Fibroblast of lung (primary cell): ENCODE data around the gene BATF3. TPM values are rescaled to one million over a fixed set of nuclear protein-coding genes. Genes with fewer than 3 reads are reported as not detected.

Source experiments
- DNase-seq, 2 donors: peaks; one replicate each; pipeline versions ENCODE4 v3.0.0 to v3.0.0-alpha.2; 2010; ENCODE audit warnings: low read depth in 2 of 2
- H2AFZ ChIP-seq: 2 replicates; pipeline ENCODE4 v1.5.1; 2012; ENCODE audit warnings: low read length, control low read depth, inconsistent platforms
- H3K27ac ChIP-seq: 2 replicates; pipeline ENCODE4 v1.5.1; 2011; ENCODE audit warnings: low read length, control low read depth; ENCODE audit not compliant: insufficient read depth
- H3K27me3 ChIP-seq: 2 replicates; pipeline ENCODE4 v1.5.1; 2011; ENCODE audit warnings: mild to moderate bottlenecking, low read length; ENCODE audit not compliant: control insufficient read depth, insufficient read depth
- H3K36me3 ChIP-seq: 2 replicates; pipeline ENCODE4 v1.5.1; 2011; ENCODE audit warnings: low read length; ENCODE audit not compliant: control insufficient read depth, insufficient read depth
- H3K4me1 ChIP-seq: 2 replicates; pipeline ENCODE4 v1.5.1; 2011; ENCODE audit warnings: low read length; ENCODE audit not compliant: control insufficient read depth, insufficient read depth; ENCODE audit errors: extremely low read depth
- H3K4me2 ChIP-seq: 2 replicates; pipeline ENCODE4 v1.5.1; 2011; ENCODE audit warnings: low read length, control low read depth; ENCODE audit not compliant: insufficient read depth; ENCODE audit errors: extremely low read depth
- H3K4me3 ChIP-seq, 4 experiments: fragments of 200-600 bp in 1 of 4; sonication (generic) in 1 of 4; replicated peaks in 1 of 4; 2 replicates each; pipeline ENCODE4 v1.5.1; 2011 to 2016; ENCODE audit warnings: low read length in 4 of 4, low read depth in 3 of 4, mild to moderate bottlenecking in 3 of 4, control low read depth in 2 of 4, inconsistent platforms in 1 of 4, mixed read lengths in 1 of 4; ENCODE audit not compliant: insufficient read depth in 1 of 4; ENCODE audit errors: control extremely low read depth in 1 of 4
- H3K79me2 ChIP-seq: 2 replicates; pipeline ENCODE4 v1.5.1; 2012; ENCODE audit warnings: mild to moderate bottlenecking, low read length, inconsistent platforms; ENCODE audit not compliant: control insufficient read depth, insufficient read depth
- H3K9ac ChIP-seq: 2 replicates; pipeline ENCODE4 v1.5.1; 2011; ENCODE audit warnings: mild to moderate bottlenecking, low read length, control low read depth; ENCODE audit not compliant: insufficient read depth
- H3K9me3 ChIP-seq: 2 replicates; pipeline ENCODE4 v1.5.1; 2012; ENCODE audit warnings: low read depth, low read length; ENCODE audit not compliant: control insufficient read depth, insufficient read depth
- H4K20me1 ChIP-seq: 2 replicates; pipeline ENCODE4 v1.5.1; 2011; ENCODE audit warnings: low read length; ENCODE audit not compliant: control insufficient read depth, insufficient read depth; ENCODE audit errors: extremely low read depth
- CTCF ChIP-seq, 2 donors: IDR thresholded peaks in 1 of 2; conservative IDR thresholded peaks in 1 of 2; 1 replicate in 1 of 2; 2 replicates in 1 of 2; pipeline ENCODE4 v1.5.1; 2011 to 2012; ENCODE audit warnings: low read length in 2 of 2, control low read depth in 1 of 2, inconsistent platforms in 1 of 2, low read depth in 1 of 2, mild to moderate bottlenecking in 1 of 2
- EZH2 ChIP-seq: IDR thresholded peaks from 2 replicates; pipeline ENCODE4 v1.5.1; 2012; ENCODE audit warnings: low read length, control low read depth, mild to moderate bottlenecking; ENCODE audit errors: missing control alignments
- polyA plus RNA-seq, 2 donors: library from polyadenylated mRNA; depleted of rRNA in 1 of 2; stranded (reverse) in 1 of 2; unstranded in 1 of 2; fragments of >200 nt; gene quantifications; 2 replicates each; pipeline ENCODE4 v1.2.1, GENCODE V29; 2011 to 2012; ENCODE audit warnings: missing spikeins in 1 of 2
- total RNA-seq: library from RNA; depleted of rRNA; stranded (reverse); fragments of >200 nt; gene quantifications from 2 replicates; pipeline ENCODE4 v1.2.1, GENCODE V29; 2014

Gene BATF3
- total and polyA plus RNA-seq, 2 donors (not counting 1 experiment from before 2014, with no cell fraction given) = 6.8 to 9.1 TPM

- H3K27ac ChIP-seq = no peak overlapping the region
- H3K4me3 ChIP-seq = no peak overlapping the region
- no peak overlapping the region for H3K4me2 ChIP-seq
- no peaks in the 10 kb centered on the region for H3K79me2 ChIP-seq
- TF ChIP-seq CTCF (conservative IDR thresholded peaks at IDR 0.05 in 1 of 2, IDR thresholded peaks at IDR 0.05 in 1 of 2; ENCODE audit: low read depth in 1 of 2, low read length in 2 of 2) (no peak), EZH2 (no peak)
- H3K36me3 ChIP-seq = no peaks in the 10 kb centered on the region
- no peaks in the 10 kb centered on the region for H3K27me3 ChIP-seq
- no peak overlapping the region for H2AFZ ChIP-seq
- DNase-seq = no peak
- H4K20me1 ChIP-seq = no peaks in the 10 kb centered on the region
- H3K9me3 ChIP-seq = no peaks in the 10 kb centered on the region
- no peaks in the 10 kb centered on the region for H3K4me1 ChIP-seq
- H3K9ac ChIP-seq = no peak overlapping the region
Observed at GRCh38 chr1:212677573-212677972, 22.1 kb downstream of the BATF3 start.

- no peak for DNase-seq
- no peaks in the 10 kb centered on the region for H3K27me3 ChIP-seq
- no peaks in the 10 kb centered on the region for H3K36me3 ChIP-seq
- no peaks in the 10 kb centered on the region for H3K4me1 ChIP-seq
- H3K9ac ChIP-seq = no peak overlapping the region
- H3K4me3 ChIP-seq = no peak overlapping the region
- H3K79me2 ChIP-seq = no peaks in the 10 kb centered on the region
- TF ChIP-seq EZH2 (no peak), CTCF (conservative IDR thresholded peaks at IDR 0.05 in 1 of 2, IDR thresholded peaks at IDR 0.05 in 1 of 2; ENCODE audit: low read depth in 1 of 2, low read length in 2 of 2) (no peak)
- H2AFZ ChIP-seq = no peak overlapping the region
- H3K9me3 ChIP-seq = no peaks in the 10 kb centered on the region
- no peak overlapping the region for H3K27ac ChIP-seq
- H4K20me1 ChIP-seq = no peaks in the 10 kb centered on the region
- no peak overlapping the region for H3K4me2 ChIP-seq
Observed at GRCh38 chr1:212677136-212677535, 22.5 kb downstream of the BATF3 start.

GRCh38 chr1:212675675-212676074, 24.0 kb downstream of the BATF3 start:
- Histone ChIP-seq H3K9ac (no peak overlapping the region), H3K27ac (no peak overlapping the region), H3K36me3 (no peaks in the 10 kb centered on the region), H3K4me1 (peaks cover 2% of the 10 kb centered on the region), H3K9me3 (no peaks in the 10 kb centered on the region), H4K20me1 (no peaks in the 10 kb centered on the region), H2AFZ (no peak overlapping the region), H3K4me2 (no peak overlapping the region), H3K27me3 (no peaks in the 10 kb centered on the region), H3K79me2 (no peaks in the 10 kb centered on the region), H3K4me3 (no peak overlapping the region)
- TF ChIP-seq EZH2 (no peak), CTCF (conservative IDR thresholded peaks at IDR 0.05 in 1 of 2, IDR thresholded peaks at IDR 0.05 in 1 of 2; ENCODE audit: low read depth in 1 of 2, low read length in 2 of 2) (no peak)
- no peak for DNase-seq
